HEK293 (cell line): ENCODE data around the gene INPP5A.

Experiments used
- CTCF ChIA-PET: fragments of 350-600 bp; formaldehyde crosslinking; extraction: SDS; loops from one replicate; lab custom pipeline; 2021; ENCODE audit warnings: antibody characterized with exemption; lab: Yijun Ruan, JAX
- POLR2A ChIA-PET: fragments of 300-600 bp; formaldehyde crosslinking; extraction: SDS; loops from one replicate; lab custom pipeline; 2020; ENCODE audit warnings: antibody characterized with exemption, inconsistent platforms; lab: Yijun Ruan, JAX
- H3K27ac ChIP-seq: fragments of 200-500 bp; sonication (Bioruptor generic); 2 replicates; pipeline ENCODE4 v1.5.1; 2014; ENCODE audit warnings: low read depth, low read length, control low read depth, inconsistent platforms; ENCODE audit errors: extremely low read depth
- H3K36me3 ChIP-seq, 2 experiments: fragments of 200-500 bp in 1 of 2; sonication (Bioruptor generic) in 1 of 2; 1 replicate in 1 of 2; 2 replicates in 1 of 2; pipeline ENCODE4 v1.5.1; 2014 to 2017; ENCODE audit warnings: inconsistent platforms in 2 of 2, low read length in 2 of 2; ENCODE audit not compliant: control insufficient read depth in 2 of 2, insufficient read depth in 1 of 2
- H3K4me1 ChIP-seq: fragments of 200-500 bp; sonication (Bioruptor generic); 2 replicates; pipeline ENCODE4 v1.5.1; 2014; ENCODE audit warnings: mild to moderate bottlenecking, low read length, inconsistent platforms; ENCODE audit not compliant: control insufficient read depth, insufficient read depth
- H3K4me3 ChIP-seq: 2 replicates; pipeline ENCODE4 v1.5.1; 2011; ENCODE audit warnings: low read depth, mild to moderate bottlenecking, control low read depth, low read length, moderate library complexity
- H3K9me3 ChIP-seq: fragments of 200-500 bp; sonication (Bioruptor generic); 2 replicates; pipeline ENCODE4 v1.5.1; 2014; ENCODE audit warnings: low read depth, low read length, inconsistent platforms; ENCODE audit not compliant: control insufficient read depth, insufficient read depth
- BCL11A ChIP-seq: fragments of 450-650 bp; formaldehyde crosslinking; IDR thresholded peaks from 2 replicates; pipeline ENCODE4 v1.5.1; 2016; ENCODE audit warnings: low read depth, missing biosample characterization, missing genetic modification characterization
- EGR2 ChIP-seq: fragments of 450-650 bp; formaldehyde crosslinking; IDR thresholded peaks from 2 replicates; pipeline ENCODE4 v1.5.1; 2016; ENCODE audit warnings: low read depth, missing biosample characterization, missing genetic modification characterization
- ELK4 ChIP-seq: IDR thresholded peaks from 2 replicates; pipeline ENCODE4 v1.6.1; 2011; ENCODE audit warnings: mild to moderate bottlenecking, low read depth, low read length, borderline replicate concordance
- FEZF1 ChIP-seq: fragments of 450-650 bp; formaldehyde crosslinking; IDR thresholded peaks from 2 replicates; pipeline ENCODE4 v1.5.1; 2016; ENCODE audit warnings: missing biosample characterization, missing genetic modification characterization
- GLI2 ChIP-seq: fragments of 450-650 bp; formaldehyde crosslinking; IDR thresholded peaks from 2 replicates; pipeline ENCODE4; 2017; ENCODE audit warnings: missing biosample characterization, missing genetic modification characterization, low read depth, borderline replicate concordance
- SETDB1 ChIP-seq: IDR thresholded peaks from one replicate; pipeline ENCODE4 v1.6.1; 2017; ENCODE audit warnings: mild to moderate bottlenecking, low read length, moderate library complexity, mixed read lengths; ENCODE audit not compliant: insufficient read length
- ZBTB21 ChIP-seq: fragments of 450-650 bp; formaldehyde crosslinking; IDR thresholded peaks from 2 replicates; pipeline ENCODE4 v1.5.1; 2017; ENCODE audit warnings: missing biosample characterization, missing genetic modification characterization
- ZFP3 ChIP-seq: fragments of 450-650 bp; formaldehyde crosslinking; IDR thresholded peaks from 2 replicates; pipeline ENCODE4 v1.5.1; 2016; ENCODE audit warnings: low read depth, missing biosample characterization, missing genetic modification characterization
- ZFP69B ChIP-seq: fragments of 450-650 bp; formaldehyde crosslinking; IDR thresholded peaks from 2 replicates; pipeline ENCODE4 v1.5.1; 2016; ENCODE audit warnings: missing biosample characterization, missing genetic modification characterization
- ZNF132 ChIP-seq: fragments of 450-650 bp; formaldehyde crosslinking; IDR thresholded peaks from 2 replicates; pipeline ENCODE4 v1.5.1; 2017; ENCODE audit warnings: missing biosample characterization, missing genetic modification characterization, borderline replicate concordance
- ZNF138 ChIP-seq: fragments of 450-650 bp; formaldehyde crosslinking; IDR thresholded peaks from 2 replicates; pipeline ENCODE4 v1.5.1; 2016; ENCODE audit warnings: missing biosample characterization, missing genetic modification characterization, borderline replicate concordance
- ZNF140 ChIP-seq: fragments of 450-650 bp; formaldehyde crosslinking; IDR thresholded peaks from 2 replicates; pipeline ENCODE4 v1.5.1; 2016; ENCODE audit warnings: missing biosample characterization, missing genetic modification characterization
- ZNF146 ChIP-seq: fragments of 450-650 bp; formaldehyde crosslinking; IDR thresholded peaks from 2 replicates; pipeline ENCODE4 v1.5.1; 2016; ENCODE audit warnings: missing biosample characterization, missing genetic modification characterization
- ZNF157 ChIP-seq: fragments of 450-650 bp; formaldehyde crosslinking; IDR thresholded peaks from 2 replicates; pipeline ENCODE4 v1.5.1; 2016; ENCODE audit warnings: missing biosample characterization, missing genetic modification characterization
- ZNF16 ChIP-seq: fragments of 450-650 bp; formaldehyde crosslinking; IDR thresholded peaks from 2 replicates; pipeline ENCODE4 v1.5.1; 2016; ENCODE audit warnings: low read depth, missing biosample characterization, missing genetic modification characterization
- ZNF18 ChIP-seq: fragments of 450-650 bp; formaldehyde crosslinking; IDR thresholded peaks from 2 replicates; pipeline ENCODE4 v1.5.1; 2016; ENCODE audit warnings: missing biosample characterization, missing genetic modification characterization
- ZNF211 ChIP-seq: fragments of 450-650 bp; formaldehyde crosslinking; IDR thresholded peaks from 2 replicates; pipeline ENCODE4 v1.5.1; 2016; ENCODE audit warnings: low read depth, missing biosample characterization, missing genetic modification characterization
- ZNF24 ChIP-seq: fragments of 450-650 bp; formaldehyde crosslinking; IDR thresholded peaks from 2 replicates; pipeline ENCODE4 v1.5.1; 2016; ENCODE audit warnings: missing biosample characterization, missing genetic modification characterization
- ZNF248 ChIP-seq: fragments of 450-650 bp; formaldehyde crosslinking; IDR thresholded peaks from 2 replicates; pipeline ENCODE4 v1.5.1; 2017; ENCODE audit warnings: missing biosample characterization, missing genetic modification characterization
- ZNF266 ChIP-seq: fragments of 450-650 bp; formaldehyde crosslinking; IDR thresholded peaks from 2 replicates; pipeline ENCODE4 v1.5.1; 2016; ENCODE audit warnings: missing biosample characterization, missing genetic modification characterization, low read depth
- ZNF302 ChIP-seq: fragments of 450-650 bp; formaldehyde crosslinking; IDR thresholded peaks from 2 replicates; pipeline ENCODE4 v1.5.1; 2016; ENCODE audit warnings: missing biosample characterization, missing genetic modification characterization, low read depth
- ZNF391 ChIP-seq: fragments of 450-650 bp; formaldehyde crosslinking; IDR thresholded peaks from 2 replicates; pipeline ENCODE4 v1.5.1; 2016; ENCODE audit warnings: low read depth, missing biosample characterization, missing genetic modification characterization, borderline replicate concordance
- ZNF449 ChIP-seq: fragments of 450-650 bp; formaldehyde crosslinking; IDR thresholded peaks from 2 replicates; pipeline ENCODE4 v1.5.1; 2017; ENCODE audit warnings: missing biosample characterization, mild to moderate bottlenecking, missing genetic modification characterization, moderate library complexity
- ZNF514 ChIP-seq: fragments of 450-650 bp; formaldehyde crosslinking; IDR thresholded peaks from 2 replicates; pipeline ENCODE4 v1.5.1; 2016; ENCODE audit warnings: missing biosample characterization, missing genetic modification characterization
- ZNF544 ChIP-seq: fragments of 450-650 bp; formaldehyde crosslinking; IDR thresholded peaks from 2 replicates; pipeline ENCODE4 v1.5.0; 2017; ENCODE audit warnings: missing biosample characterization, missing genetic modification characterization
- ZNF629 ChIP-seq: fragments of 450-650 bp; formaldehyde crosslinking; IDR thresholded peaks from 2 replicates; pipeline ENCODE4 v1.5.1; 2017; ENCODE audit warnings: missing biosample characterization, missing genetic modification characterization
- ZNF654 ChIP-seq: fragments of 450-650 bp; formaldehyde crosslinking; IDR thresholded peaks from 2 replicates; pipeline ENCODE4 v1.5.1; 2016; ENCODE audit warnings: low read depth, missing biosample characterization, missing genetic modification characterization
- ZNF677 ChIP-seq: fragments of 450-650 bp; IDR thresholded peaks from 2 replicates; pipeline ENCODE4 v1.5.0; 2018; ENCODE audit warnings: missing biosample characterization, mild to moderate bottlenecking, missing genetic modification characterization, moderate library complexity
- ZSCAN16 ChIP-seq: fragments of 450-650 bp; formaldehyde crosslinking; IDR thresholded peaks from 2 replicates; pipeline ENCODE4 v1.5.1; 2016; ENCODE audit warnings: missing biosample characterization, missing genetic modification characterization
- ZSCAN18 ChIP-seq: fragments of 450-650 bp; formaldehyde crosslinking; IDR thresholded peaks from 2 replicates; pipeline ENCODE4 v1.5.1; 2016; ENCODE audit warnings: missing biosample characterization, missing genetic modification characterization

The INPP5A gene

DNA sequence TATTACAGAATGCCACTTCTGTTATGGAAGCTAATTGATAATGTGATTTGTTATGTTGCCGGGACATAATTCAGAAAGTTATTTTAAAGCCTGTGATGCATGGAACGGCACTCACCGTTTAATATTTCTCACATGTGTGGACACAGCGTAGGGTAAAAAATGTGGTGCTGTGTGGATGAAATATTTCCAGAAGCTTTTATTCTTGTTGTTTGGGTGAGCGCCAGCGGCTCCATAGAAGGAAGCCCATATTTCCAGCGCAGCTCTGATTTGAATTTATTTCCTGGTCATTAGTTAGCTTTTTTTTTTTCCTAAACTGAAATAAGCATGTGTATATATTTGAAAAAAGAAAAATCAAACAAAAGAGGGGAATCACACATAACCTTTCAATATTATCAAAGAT, 268.5 kb downstream of the INPP5A start (continued):
- TF ChIP-seq ZSCAN18 (tag by site-specific recombination) (no peak), ZNF16 (tag by site-specific recombination) (no peak), GLI2 (tag by site-specific recombination) (no peak), EGR2 (tag by site-specific recombination) (no peak), ZNF544 (tag by site-specific recombination) (no peak)

GRCh38 chr10:132806561-132807003, 269.0 kb downstream of the INPP5A start:
- TF ChIP-seq ZNF248 (no peak), ZNF514 (no peak), ELK4 (no peak), ZSCAN16 (tag by site-specific recombination) (no peak), ZNF132 (tag by site-specific recombination) (no peak), ZFP69B (tag by site-specific recombination) (no peak), ZNF211 (tag by site-specific recombination) (no peak), ZBTB21 (tag by site-specific recombination) (no peak), ZNF654 (tag by site-specific recombination) (no peak), ZNF138 (tag by site-specific recombination) (no peak), ZNF449 (tag by site-specific recombination) (no peak), ZNF302 (tag by site-specific recombination) (no peak), ZNF677 (tag by site-specific recombination) (no peak), SETDB1 (no peak), ZNF629 (tag by site-specific recombination) (no peak), BCL11A (no peak), ZNF24 (tag by site-specific recombination) (no peak)
- H3K4me3 ChIP-seq, result no peak overlapping the region
- no peaks in the 10 kb centered on the region; the same call in 1 of the 2 replicates for H3K9me3 ChIP-seq
- H3K27ac ChIP-seq, result no peak overlapping the region
- no peaks in the 10 kb centered on the region for H3K36me3 ChIP-seq
- POLR2A ChIA-PET, result no interaction called here
- CTCF ChIA-PET, result interaction anchor here (0.6 kb wide), 1 partner anchor 18 kb away, joined by 3 read pairs; no protein-coding TSS in a partner anchor
- H3K4me1 ChIP-seq, result no peaks in the 10 kb centered on the region

- ChIA-PET POLR2A (no interaction called here), CTCF (interaction anchor here (0.6 to 0.7 kb wide), 2 partner anchors 79 to 84 kb away, joined by 3 read pairs; no protein-coding TSS in a partner anchor)
- TF ChIP-seq ZFP3 (tag by site-specific recombination) (no peak), ZNF140 (tag by site-specific recombination) (no peak), ZNF266 (tag by site-specific recombination) (no peak), FEZF1 (no peak), ZNF146 (tag by site-specific recombination) (no peak), ZNF157 (tag by site-specific recombination) (no peak), ZNF18 (tag by site-specific recombination) (no peak), ZNF391 (tag by site-specific recombination) (no peak)
- Histone ChIP-seq H3K36me3 (no peaks in the 10 kb centered on the region), H3K9me3 (no peaks in the 10 kb centered on the region), H3K4me3 (no peak overlapping the region), H3K4me1 (no peaks in the 10 kb centered on the region), H3K27ac (no peak overlapping the region)
Measured at GRCh38 chr10:132807621-132808049, 270.0 kb downstream of the INPP5A start.
